GM12801 (cell line): Measurements from ENCODE around the gene ARV1.

Experiments used
- CTCF ChIP-seq: IDR thresholded peaks from one replicate; pipeline ENCODE4 v1.5.1; 2011; ENCODE audit warnings: control low read depth; ENCODE audit not compliant: insufficient read length; ENCODE audit errors: extremely low read depth

Gene ARV1

GRCh38 chr1:230985711-230986110 is 6.8 kb downstream of the ARV1 start:
- TF ChIP-seq CTCF, result no peak

- no peak for TF ChIP-seq CTCF
Observed at GRCh38 chr1:230986976-230987375, 8.1 kb downstream of the ARV1 start.

- TF ChIP-seq CTCF, result no peak
Observed at GRCh38 chr1:230987448-230987847, 8.6 kb downstream of the ARV1 start.

GRCh38 chr1:230992100-230992774 is 13.3 kb downstream of the ARV1 start:
- TF ChIP-seq CTCF, result no peak

GRCh38 chr1:230994860-230995259 is 16.0 kb downstream of the ARV1 start:
- no peak for TF ChIP-seq CTCF

- TF ChIP-seq CTCF, result no peak
Observed at GRCh38 chr1:231000201-231000600, 21.3 kb downstream of the ARV1 start.

- no peak for TF ChIP-seq CTCF
Observed at GRCh38 chr1:231000639-231001038, 21.7 kb downstream of the ARV1 start.
